GM12865 (cell line): ENCODE measurements around the gene ZNF273.
A peak's percentile ranks its signal among the peaks of the same experiment; 100 is the strongest.
"Not testable (repeated sequence)": the region's sequence is repeated elsewhere in the genome, so short reads cannot be mapped to it uniquely, and the experiment has no call there.

Source experiments
- DNase-seq: peaks from one replicate; pipeline ENCODE4 v3.0.0; 2010; ENCODE audit warnings: low read depth
- H3K4me3 ChIP-seq: 2 replicates; pipeline ENCODE4 v1.5.1; 2011; ENCODE audit warnings: mild to moderate bottlenecking, low read depth, low read length, control low read depth
- CTCF ChIP-seq: IDR thresholded peaks from 2 replicates; pipeline ENCODE4 v1.5.1; 2011; ENCODE audit warnings: low read length, control low read depth, low read depth, inconsistent platforms; ENCODE audit not compliant: insufficient read depth; ENCODE audit errors: missing control alignments

Gene ZNF273

GRCh38 chr7:64902806-64903721 is at the start of gene ZNF273:
ZNF273 (plus strand) TSS chr7:64903273; CDS start chr7:64903318, 45 bp downstream.
- DNase-seq: peak; percentile 96
- TF ChIP-seq CTCF: no peak
- peak within 1 kb of the TSS; percentile 90 for H3K4me3 ChIP-seq

- H3K4me3 ChIP-seq: no peak overlapping the region
Measured at GRCh38 chr7:64853679-64854078, 49.4 kb upstream of the ZNF273 start.

GRCh38 chr7:64854969-64855368 is 48.1 kb upstream of the ZNF273 start:
- TF ChIP-seq CTCF: no peak
- no peak overlapping the region for H3K4me3 ChIP-seq
- DNase-seq: no peak

More at GRCh38 chr7:64853679-64854078, 49.4 kb upstream of the ZNF273 start:
- no peak for DNase-seq
- no peak for TF ChIP-seq CTCF

- no peak overlapping the region for H3K4me3 ChIP-seq
- no peak for TF ChIP-seq CTCF
- DNase-seq: no peak
Measured at GRCh38 chr7:64863021-64863420, 40.1 kb upstream of the ZNF273 start.

- H3K4me3 ChIP-seq, DNase-seq: not testable (repeated sequence)
Measured at GRCh38 chr7:64863530-64863929, 39.5 kb upstream of the ZNF273 start.

- no peak for TF ChIP-seq CTCF
- DNase-seq: no peak
- H3K4me3 ChIP-seq: no peak overlapping the region
Measured at GRCh38 chr7:64863969-64864368, 39.1 kb upstream of the ZNF273 start.

GRCh38 chr7:64867863-64868440 is 35.1 kb upstream of the ZNF273 start:
- no peak for DNase-seq
- no peak overlapping the region for H3K4me3 ChIP-seq
- no peak for TF ChIP-seq CTCF
